Measurements from ENCODE around the gene PACSIN2.

DNA sequence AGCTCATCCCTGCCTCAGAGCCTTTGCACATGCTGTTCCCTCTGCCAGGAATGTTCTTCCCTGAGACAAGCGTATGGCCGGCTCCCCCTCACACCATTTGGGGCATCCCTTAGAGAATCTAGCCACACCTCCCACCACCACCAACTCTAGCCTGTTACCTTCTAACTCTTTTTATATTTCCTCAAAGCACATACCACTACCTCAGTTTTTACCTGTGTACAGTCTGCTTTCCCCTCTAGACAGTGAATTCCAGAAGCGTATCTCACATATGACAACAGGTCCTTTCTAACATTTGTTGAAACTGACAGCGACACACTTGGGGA lies 82.8 kb downstream of the PACSIN2 start:
- TF ChIP-seq, protein P1, sequence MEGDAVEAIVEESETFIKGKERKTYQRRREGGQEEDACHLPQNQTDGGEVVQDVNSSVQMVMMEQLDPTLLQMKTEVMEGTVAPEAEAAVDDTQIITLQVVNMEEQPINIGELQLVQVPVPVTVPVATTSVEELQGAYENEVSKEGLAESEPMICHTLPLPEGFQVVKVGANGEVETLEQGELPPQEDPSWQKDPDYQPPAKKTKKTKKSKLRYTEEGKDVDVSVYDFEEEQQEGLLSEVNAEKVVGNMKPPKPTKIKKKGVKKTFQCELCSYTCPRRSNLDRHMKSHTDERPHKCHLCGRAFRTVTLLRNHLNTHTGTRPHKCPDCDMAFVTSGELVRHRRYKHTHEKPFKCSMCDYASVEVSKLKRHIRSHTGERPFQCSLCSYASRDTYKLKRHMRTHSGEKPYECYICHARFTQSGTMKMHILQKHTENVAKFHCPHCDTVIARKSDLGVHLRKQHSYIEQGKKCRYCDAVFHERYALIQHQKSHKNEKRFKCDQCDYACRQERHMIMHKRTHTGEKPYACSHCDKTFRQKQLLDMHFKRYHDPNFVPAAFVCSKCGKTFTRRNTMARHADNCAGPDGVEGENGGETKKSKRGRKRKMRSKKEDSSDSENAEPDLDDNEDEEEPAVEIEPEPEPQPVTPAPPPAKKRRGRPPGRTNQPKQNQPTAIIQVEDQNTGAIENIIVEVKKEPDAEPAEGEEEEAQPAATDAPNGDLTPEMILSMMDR (IDR thresholded peaks at IDR 0.05), result no peak
- no peak for TF ChIP-seq POLR2A (IDR thresholded peaks at IDR 0.05)

Measured in esophagus squamous epithelium (tissue), 4 donors.